Lung (tissue), 12 donors: ENCODE results near the gene EID2. TPM values are rescaled to one million over a fixed set of nuclear protein-coding genes. Genes with fewer than 3 reads are reported as not detected.

Experiments
- ATAC-seq: fragments of 200-7000 bp; cut with Tn5 transposase; one replicate; pipeline ENCODE4 v1.9.1; 2020; ENCODE audit warnings: moderate number of reproducible peaks; ENCODE audit not compliant: insufficient read depth, low FRiP score
- DNase-seq, 3 donors: peaks; one replicate each; pipeline ENCODE4 v3.0.0-alpha.2; 2013 to 2017
- H3K27ac ChIP-seq, 2 donors: one replicate each; pipeline ENCODE4 v1.5.1; 2013; ENCODE audit warnings: mild to moderate bottlenecking in 2 of 2, moderate library complexity in 2 of 2, control low read depth in 1 of 2, inconsistent platforms in 1 of 2, low read depth in 1 of 2, low read length in 1 of 2
- H3K27me3 ChIP-seq, 3 donors: one replicate each; pipeline ENCODE4 v1.5.1; 2013; ENCODE audit warnings: low read length in 2 of 3; ENCODE audit not compliant: control insufficient read depth in 3 of 3, insufficient read depth in 3 of 3
- H3K36me3 ChIP-seq, 4 donors: one replicate each; pipeline ENCODE4 v1.5.1; 2013; ENCODE audit warnings: low read length in 4 of 4, mild to moderate bottlenecking in 1 of 4, moderate library complexity in 1 of 4; ENCODE audit not compliant: control insufficient read depth in 4 of 4, insufficient read depth in 4 of 4
- H3K4me1 ChIP-seq, 5 donors: one replicate each; pipeline ENCODE4 v1.5.1; 2013; ENCODE audit warnings: low read length in 5 of 5, mild to moderate bottlenecking in 2 of 5, moderate library complexity in 1 of 5; ENCODE audit not compliant: control insufficient read depth in 5 of 5, insufficient read depth in 5 of 5
- H3K4me3 ChIP-seq: one replicate; pipeline ENCODE4 v1.5.1; 2013; ENCODE audit warnings: mild to moderate bottlenecking, control low read depth, moderate library complexity
- H3K9ac ChIP-seq, 2 donors: one replicate each; pipeline ENCODE4 v1.5.1; 2013; ENCODE audit warnings: low read length in 2 of 2, control low read depth in 1 of 2; ENCODE audit not compliant: insufficient read depth in 1 of 2
- H3K9me3 ChIP-seq, 4 donors: one replicate each; pipeline ENCODE4 v1.5.1; 2013; ENCODE audit warnings: low read length in 3 of 4, mild to moderate bottlenecking in 1 of 4, moderate library complexity in 1 of 4; ENCODE audit not compliant: control insufficient read depth in 4 of 4, insufficient read depth in 3 of 4
- WGBS, 2 donors: extraction: QIAGEN DNeasy Blood & Tissue Kit; methylation state at CpG; one replicate each; pipeline ENCODE4 v1.1.7; 2013; 5-methylcytosine and 5-hydroxymethylcytosine counted together
- polyA plus RNA-seq, 2 donors: library from polyadenylated mRNA; stranded (reverse); fragments of 200-250 nt; gene quantifications; one replicate each; pipeline ENCODE4 v1.2.1, GENCODE V29; 2013
- total RNA-seq, 2 donors: library from RNA; depleted of rRNA in 1 of 2; stranded (reverse); fragments of >200 nt in 1 of 2; gene quantifications; one replicate each; pipeline ENCODE4 v1.2.1, GENCODE V29; 2014 to 2021
- TF ChIP-seq, protein P1 (sequence below): IDR thresholded peaks from 2 replicates; pipeline ENCODE4 v1.5.1; 2012; ENCODE audit warnings: mild to moderate bottlenecking; ENCODE audit errors: control extremely low read depth, extremely low read depth
- donor health status: control.
- donor health status: control.
- donor health status: Bipolar disorder and iron deficiency.
- donor health status: healthy.
- donor health status: DM: yes; HTN: yes; CAD: no.

The EID2 gene
- total and polyA plus RNA-seq, 4 donors, result 10.4 to 20.2 (median 12.4) TPM

DNA sequence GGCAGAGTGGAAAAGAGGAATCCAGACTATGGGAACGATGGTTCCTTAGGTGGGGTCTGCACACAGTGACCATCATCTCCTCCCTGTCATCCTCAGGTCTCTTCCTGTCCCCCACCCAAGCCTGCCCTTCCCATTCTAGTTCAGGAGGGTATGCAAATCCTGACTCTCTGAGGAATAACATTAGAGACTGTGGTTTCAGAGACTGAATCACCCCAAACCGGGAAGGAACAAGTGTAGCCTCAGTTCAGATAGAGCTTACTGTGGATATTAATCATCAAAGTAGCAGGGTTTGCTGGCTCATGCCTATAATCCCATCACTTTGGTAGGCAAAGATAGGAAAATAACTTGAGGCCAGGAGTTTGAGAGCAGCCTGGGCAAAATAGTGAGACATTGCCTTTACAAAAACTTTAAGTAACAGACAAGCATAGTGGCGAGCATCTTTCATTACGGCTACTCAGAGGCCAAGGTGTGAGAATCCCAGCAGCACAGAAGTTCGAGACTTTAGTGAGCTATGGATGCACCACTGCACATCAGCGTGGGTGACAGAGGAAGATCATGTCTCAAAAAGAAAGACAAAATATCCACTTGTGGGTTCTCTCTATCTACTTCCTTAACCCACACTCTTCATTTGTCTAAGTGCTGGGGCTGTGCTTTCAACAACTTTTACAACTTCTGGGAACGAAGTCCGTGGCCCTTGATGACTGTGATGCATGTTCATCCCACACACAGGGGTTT lies 43.1 kb upstream of the EID2 start:
- Histone ChIP-seq H3K9me3 (peaks cover 0 to 8% (median 2%) of the 10 kb centered on the region in 4 donors), H3K4me1 (no peaks in the 10 kb centered on the region), H3K36me3 (no peaks in the 10 kb centered on the region), H3K27me3 (peaks cover 0 to 5% (median 0%) of the 10 kb centered on the region in 3 donors), H3K27ac (no peak overlapping the region), H3K9ac (no peak overlapping the region), H3K4me3 (no peak overlapping the region)
- DNase-seq, result no peak
- ATAC-seq, result no peak
- TF ChIP-seq, protein P1, sequence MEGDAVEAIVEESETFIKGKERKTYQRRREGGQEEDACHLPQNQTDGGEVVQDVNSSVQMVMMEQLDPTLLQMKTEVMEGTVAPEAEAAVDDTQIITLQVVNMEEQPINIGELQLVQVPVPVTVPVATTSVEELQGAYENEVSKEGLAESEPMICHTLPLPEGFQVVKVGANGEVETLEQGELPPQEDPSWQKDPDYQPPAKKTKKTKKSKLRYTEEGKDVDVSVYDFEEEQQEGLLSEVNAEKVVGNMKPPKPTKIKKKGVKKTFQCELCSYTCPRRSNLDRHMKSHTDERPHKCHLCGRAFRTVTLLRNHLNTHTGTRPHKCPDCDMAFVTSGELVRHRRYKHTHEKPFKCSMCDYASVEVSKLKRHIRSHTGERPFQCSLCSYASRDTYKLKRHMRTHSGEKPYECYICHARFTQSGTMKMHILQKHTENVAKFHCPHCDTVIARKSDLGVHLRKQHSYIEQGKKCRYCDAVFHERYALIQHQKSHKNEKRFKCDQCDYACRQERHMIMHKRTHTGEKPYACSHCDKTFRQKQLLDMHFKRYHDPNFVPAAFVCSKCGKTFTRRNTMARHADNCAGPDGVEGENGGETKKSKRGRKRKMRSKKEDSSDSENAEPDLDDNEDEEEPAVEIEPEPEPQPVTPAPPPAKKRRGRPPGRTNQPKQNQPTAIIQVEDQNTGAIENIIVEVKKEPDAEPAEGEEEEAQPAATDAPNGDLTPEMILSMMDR, result no peak
- 66% methylated on average over 8 of the region's 8 CpGs for WGBS, 2 donors

DNA sequence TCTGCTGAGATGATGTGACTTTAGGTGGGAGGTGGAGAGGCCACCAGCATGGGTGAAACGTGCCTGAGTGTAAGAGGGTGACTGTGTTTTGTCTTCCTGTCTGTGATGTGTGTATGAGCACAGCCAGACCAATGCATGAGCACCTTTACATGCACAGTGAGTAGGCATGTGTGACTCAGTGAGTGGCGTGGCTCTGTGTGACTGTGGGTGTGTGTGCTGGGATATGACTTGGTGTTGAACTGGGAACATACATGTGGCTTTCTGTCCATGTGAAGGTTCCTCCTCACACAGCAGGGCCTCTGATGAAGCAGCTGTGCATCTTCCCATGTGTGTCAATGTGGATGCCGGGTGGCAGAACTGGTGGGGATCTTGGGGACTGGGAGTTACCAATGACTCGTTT lies 42.5 kb upstream of the EID2 start:
- 54 to 58% methylated on average over 4 of the region's 4 CpGs for WGBS, 2 donors
- H3K27ac ChIP-seq, result no peak overlapping the region
- peaks cover 0 to 3% (median 0%) of the 10 kb centered on the region in 3 donors for H3K27me3 ChIP-seq
- H3K4me1 ChIP-seq, result no peaks in the 10 kb centered on the region
- no peak overlapping the region for H3K9ac ChIP-seq
- DNase-seq, result no peak
- H3K4me3 ChIP-seq, result no peak overlapping the region
- TF ChIP-seq, protein P1, result no peak
- no peaks in the 10 kb centered on the region for H3K36me3 ChIP-seq
- no peak for ATAC-seq
- peaks cover 0 to 8% (median 2%) of the 10 kb centered on the region in 4 donors for H3K9me3 ChIP-seq

DNA sequence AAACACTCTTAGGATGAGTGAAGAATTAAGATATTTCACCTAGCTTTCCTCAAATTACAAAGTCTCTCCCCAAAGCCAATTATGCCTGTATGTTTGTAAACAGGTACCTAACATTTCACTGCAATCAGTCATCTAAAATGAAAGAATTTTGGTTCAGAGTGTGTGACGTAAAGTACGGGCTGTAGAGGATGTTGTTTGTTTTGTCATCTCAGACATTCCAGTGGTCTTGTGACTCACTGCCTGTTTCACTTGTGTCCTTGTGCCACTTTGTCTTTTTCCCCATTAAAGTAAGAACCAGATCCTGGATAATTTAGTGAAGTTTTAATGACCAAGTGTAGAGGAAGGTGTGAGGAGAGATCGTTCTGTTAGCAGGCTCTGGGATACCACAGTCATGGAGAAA lies 28.6 kb upstream of the EID2 start:
- Histone ChIP-seq H3K9ac (no peak overlapping the region), H3K9me3 (peaks cover 0 to 2% (median 0%) of the 10 kb centered on the region in 4 donors), H3K4me3 (no peak overlapping the region), H3K27ac (no peak overlapping the region), H3K4me1 (no peaks in the 10 kb centered on the region), H3K27me3 (no peaks in the 10 kb centered on the region), H3K36me3 (no peaks in the 10 kb centered on the region)
- DNase-seq, result no peak
- TF ChIP-seq, protein P1, result no peak
- WGBS, 2 donors, result 41 to 64% methylated on average over 3 of the region's 3 CpGs
- no peak for ATAC-seq
